Esophagus muscularis mucosa (tissue), 4 donors: Measurements from ENCODE around the gene SPATA2L. TPM values are rescaled to one million over a fixed set of nuclear protein-coding genes. Genes with fewer than 3 reads are reported as not detected.

Source experiments
- DNase-seq: peaks from one replicate; pipeline ENCODE4 v3.0.0-alpha.2; 2017; ENCODE audit errors: extremely low spot score
- H3K27ac ChIP-seq, 4 donors: fragments of 200-600 bp; sonication (generic); replicated peaks in 1 of 4; 1 replicate in 3 of 4; 2 replicates in 1 of 4; pipeline ENCODE4 v1.5.1; 2016 to 2019; ENCODE audit warnings: mild to moderate bottlenecking in 1 of 4
- H3K27me3 ChIP-seq, 4 donors: fragments of 200-600 bp; sonication (generic); one replicate each; pipeline versions ENCODE4 v1.5.1 to v1.6.0; 2016 to 2019
- H3K36me3 ChIP-seq, 4 donors: fragments of 200-600 bp; sonication (generic); one replicate each; pipeline ENCODE4 v1.5.1; 2016 to 2019
- H3K4me1 ChIP-seq, 4 donors: fragments of 200-600 bp; sonication (generic); one replicate each; pipeline ENCODE4 v1.5.1; 2016 to 2019
- H3K4me3 ChIP-seq, 4 donors: fragments of 200-600 bp; sonication (generic); 1 replicate in 2 of 4; 2 replicates in 2 of 4; pipeline ENCODE4 v1.5.1; 2016 to 2019; ENCODE audit warnings: mild to moderate bottlenecking in 4 of 4, moderate library complexity in 1 of 4
- H3K9me3 ChIP-seq, 4 donors: fragments of 200-600 bp; sonication (generic); 1 replicate in 3 of 4; 2 replicates in 1 of 4; pipeline ENCODE4 v1.5.1; 2016 to 2019
- CTCF ChIP-seq, 3 experiments: fragments of 200-600 bp in 2 of 3; fragments of 450-650 bp in 1 of 3; sonication (generic) in 2 of 3; IDR thresholded peaks; one replicate each; pipeline ENCODE4 v1.5.1; 2017 to 2019; ENCODE audit warnings: antibody characterized with exemption in 3 of 3, mild to moderate bottlenecking in 2 of 3, moderate library complexity in 1 of 3
- EP300 ChIP-seq: sonication (generic); formaldehyde crosslinking; IDR thresholded peaks from one replicate; pipeline ENCODE4 v1.6.1; 2017; ENCODE audit warnings: antibody characterized with exemption
- POLR2A ChIP-seq: fragments of 450-650 bp; IDR thresholded peaks from one replicate; pipeline ENCODE4 v1.6.1; 2017; ENCODE audit warnings: antibody characterized with exemption, moderate library complexity, mild to moderate bottlenecking, low read depth
- POLR2AphosphoS5 ChIP-seq, 2 donors: sonication (generic); formaldehyde crosslinking; IDR thresholded peaks; one replicate each; pipeline ENCODE4 v1.6.1; 2017; ENCODE audit warnings: antibody characterized with exemption in 2 of 2
- WGBS: methylation state at CpG from one replicate; pipeline ENCODE4 v1.1.5; 2018; 5-methylcytosine and 5-hydroxymethylcytosine counted together
- intact Hi-C: fragments of 100-400 bp; cut with DNase I; formaldehyde crosslinking; loops from one replicate; pipeline ENCODE4 v1.15.1; 2023
- total RNA-seq, 4 donors: library from RNA; depleted of rRNA; stranded (reverse); fragments of >200 nt; gene quantifications; one replicate each; pipeline versions ENCODE4 v1.1.0 to v1.2.1, GENCODE V29; 2016

SPATA2L gene
- total RNA-seq, 4 donors from 2014 or later = 10.8 to 32.0 (median 21.9) TPM

GRCh38 chr16:89738538-89739317 is 37.2 kb upstream of the SPATA2L start:
- intact Hi-C loops = no loop called here
- Histone ChIP-seq H3K27ac (no peak overlapping the region), H3K9me3 (no peaks in the 10 kb centered on the region), H3K4me3 (no peak overlapping the region), H3K4me1 (no peaks in the 10 kb centered on the region), H3K27me3 (no peaks in the 10 kb centered on the region), H3K36me3 (peaks cover 57 to 82% (median 74%) of the 10 kb centered on the region in 4 donors)
- TF ChIP-seq POLR2A (no peak), CTCF (IDR thresholded peaks at IDR 0.05) (no peak), EP300 (no peak), POLR2AphosphoS5 (IDR thresholded peaks at IDR 0.05) (no peak)
- 82% methylated on average over 17 of the region's 20 CpGs for WGBS
- DNase-seq = no peak

GRCh38 chr16:89738072-89738377 is 36.5 kb upstream of the SPATA2L start:
- no peak for DNase-seq
- TF ChIP-seq POLR2AphosphoS5 (IDR thresholded peaks at IDR 0.05) = no peak
- no peak for TF ChIP-seq EP300
- no peak for TF ChIP-seq POLR2A
- TF ChIP-seq CTCF (IDR thresholded peaks at IDR 0.05) = no peak
- peaks cover 64 to 89% (median 81%) of the 10 kb centered on the region in 4 donors for H3K36me3 ChIP-seq
- intact Hi-C loops = no loop called here
- H3K4me3 ChIP-seq = no peak overlapping the region
- no peaks in the 10 kb centered on the region for H3K4me1 ChIP-seq
- H3K9me3 ChIP-seq = no peaks in the 10 kb centered on the region
- 85% methylated on average over 8 of the region's 14 CpGs for WGBS
- H3K27me3 ChIP-seq = no peaks in the 10 kb centered on the region
- H3K27ac ChIP-seq = no peak overlapping the region

DNA sequence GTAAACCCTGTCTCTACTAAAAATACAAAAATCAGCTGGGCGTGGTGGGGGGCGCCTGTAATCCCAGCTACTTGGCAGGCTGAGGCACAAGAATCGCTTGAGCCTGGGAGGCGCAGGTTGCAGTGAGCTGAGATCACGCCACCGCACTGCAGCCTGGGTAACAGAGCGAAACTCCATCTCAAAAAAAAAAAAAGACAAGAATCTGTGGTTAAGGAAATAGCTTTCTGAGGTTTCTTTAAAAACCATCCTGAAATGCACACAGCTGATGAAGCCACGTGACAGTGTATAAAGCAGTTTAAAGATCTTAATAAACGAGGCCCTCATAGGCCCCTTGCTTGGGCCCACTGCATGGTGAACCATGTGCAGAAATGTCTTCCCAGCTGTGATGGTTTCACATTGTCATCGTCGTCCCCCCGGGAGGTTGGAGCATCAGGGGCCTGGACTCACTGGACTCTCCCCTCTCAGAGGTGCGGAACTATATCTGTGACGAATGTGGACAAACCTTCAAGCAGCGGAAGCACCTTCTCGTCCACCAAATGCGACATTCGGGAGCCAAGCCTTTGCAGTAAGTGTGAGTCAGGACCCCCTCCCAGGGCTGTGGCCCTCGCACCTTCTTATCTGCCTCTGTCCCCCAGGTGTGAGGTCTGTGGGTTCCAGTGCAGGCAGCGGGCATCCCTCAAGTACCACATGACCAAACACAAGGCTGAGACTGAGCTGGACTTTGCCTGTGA is 36.0 kb upstream of the SPATA2L start:
- Histone ChIP-seq H3K36me3 (peaks cover 66 to 94% (median 86%) of the 10 kb centered on the region in 4 donors), H3K9me3 (no peaks in the 10 kb centered on the region), H3K27me3 (no peaks in the 10 kb centered on the region), H3K4me1 (no peaks in the 10 kb centered on the region), H3K4me3 (no peak overlapping the region), H3K27ac (no peak overlapping the region)
- no peak for DNase-seq
- 94% methylated on average over 20 of the region's 20 CpGs for WGBS
- intact Hi-C loops = no loop called here
- no peak for TF ChIP-seq CTCF (IDR thresholded peaks at IDR 0.05)
- TF ChIP-seq POLR2A = no peak
- TF ChIP-seq POLR2AphosphoS5 (IDR thresholded peaks at IDR 0.05) = no peak
- TF ChIP-seq EP300 = no peak

GRCh38 chr16:89736554-89736953 is 35.0 kb upstream of the SPATA2L start:
- Histone ChIP-seq H3K27ac (no peak overlapping the region), H3K36me3 (peaks cover 75 to 100% (median 96%) of the 10 kb centered on the region in 4 donors), H3K4me3 (no peak overlapping the region), H3K9me3 (no peaks in the 10 kb centered on the region), H3K27me3 (no peaks in the 10 kb centered on the region), H3K4me1 (no peaks in the 10 kb centered on the region)
- no peak for TF ChIP-seq CTCF (IDR thresholded peaks at IDR 0.05)
- no peak for TF ChIP-seq POLR2AphosphoS5 (IDR thresholded peaks at IDR 0.05)
- no peak for TF ChIP-seq POLR2A
- TF ChIP-seq EP300 = no peak
- no peak for DNase-seq
- 100% methylated on average over 3 of the region's 3 CpGs for WGBS
- intact Hi-C loops = no loop called here
